Brain microvascular endothelial cell (primary cell): ENCODE measurements around the gene NPY.

Source experiments
- DNase-seq: peaks from one replicate; pipeline ENCODE4 v3.0.0-alpha.2; 2020
- H3K27ac ChIP-seq: fragments of 250-450 bp; sonication (Bioruptor Pico); 2 replicates; pipeline ENCODE4 v1.5.1; 2020; ENCODE audit warnings: mild to moderate bottlenecking, moderate library complexity
- H3K27me3 ChIP-seq: fragments of 250-450 bp; sonication (Bioruptor Pico); replicated peaks from 2 replicates; pipeline ENCODE4 v1.5.1; 2020; ENCODE audit warnings: mild to moderate bottlenecking
- H3K36me3 ChIP-seq: fragments of 250-450 bp; sonication (Bioruptor Pico); replicated peaks from 2 replicates; pipeline ENCODE4 v1.5.1; 2020; ENCODE audit warnings: mild to moderate bottlenecking
- H3K4me3 ChIP-seq: 2 replicates; pipeline ENCODE4 v1.5.1; 2011; ENCODE audit warnings: low read depth, mild to moderate bottlenecking, control low read depth, low read length, moderate library complexity
- in situ Hi-C: cut with HindIII; loops from 2 replicates; pipeline ENCODE4 v1.10.0; 2017; ENCODE audit warnings: low sequenced_read_pairs, low pct_ligation_motif_present
- TF ChIP-seq, protein P1 (sequence below): IDR thresholded peaks from 2 replicates; pipeline ENCODE4 v1.5.1; 2011; ENCODE audit warnings: low read depth, mild to moderate bottlenecking, moderate library complexity, low read length, control low read depth, inconsistent platforms; ENCODE audit errors: missing control alignments

NPY gene

DNA sequence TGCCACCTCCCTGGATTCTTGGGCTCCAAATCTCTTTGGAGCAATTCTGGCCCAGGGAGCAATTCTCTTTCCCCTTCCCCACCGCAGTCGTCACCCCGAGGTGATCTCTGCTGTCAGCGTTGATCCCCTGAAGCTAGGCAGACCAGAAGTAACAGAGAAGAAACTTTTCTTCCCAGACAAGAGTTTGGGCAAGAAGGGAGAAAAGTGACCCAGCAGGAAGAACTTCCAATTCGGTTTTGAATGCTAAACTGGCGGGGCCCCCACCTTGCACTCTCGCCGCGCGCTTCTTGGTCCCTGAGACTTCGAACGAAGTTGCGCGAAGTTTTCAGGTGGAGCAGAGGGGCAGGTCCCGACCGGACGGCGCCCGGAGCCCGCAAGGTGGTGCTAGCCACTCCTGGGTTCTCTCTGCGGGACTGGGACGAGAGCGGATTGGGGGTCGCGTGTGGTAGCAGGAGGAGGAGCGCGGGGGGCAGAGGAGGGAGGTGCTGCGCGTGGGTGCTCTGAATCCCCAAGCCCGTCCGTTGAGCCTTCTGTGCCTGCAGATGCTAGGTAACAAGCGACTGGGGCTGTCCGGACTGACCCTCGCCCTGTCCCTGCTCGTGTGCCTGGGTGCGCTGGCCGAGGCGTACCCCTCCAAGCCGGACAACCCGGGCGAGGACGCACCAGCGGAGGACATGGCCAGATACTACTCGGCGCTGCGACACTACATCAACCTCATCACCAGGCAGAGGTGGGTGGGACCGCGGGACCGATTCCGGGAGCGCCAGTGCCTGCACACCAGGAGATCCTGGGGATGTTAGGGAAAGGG is 913 bp downstream of the NPY start:
- TF ChIP-seq, protein P1, sequence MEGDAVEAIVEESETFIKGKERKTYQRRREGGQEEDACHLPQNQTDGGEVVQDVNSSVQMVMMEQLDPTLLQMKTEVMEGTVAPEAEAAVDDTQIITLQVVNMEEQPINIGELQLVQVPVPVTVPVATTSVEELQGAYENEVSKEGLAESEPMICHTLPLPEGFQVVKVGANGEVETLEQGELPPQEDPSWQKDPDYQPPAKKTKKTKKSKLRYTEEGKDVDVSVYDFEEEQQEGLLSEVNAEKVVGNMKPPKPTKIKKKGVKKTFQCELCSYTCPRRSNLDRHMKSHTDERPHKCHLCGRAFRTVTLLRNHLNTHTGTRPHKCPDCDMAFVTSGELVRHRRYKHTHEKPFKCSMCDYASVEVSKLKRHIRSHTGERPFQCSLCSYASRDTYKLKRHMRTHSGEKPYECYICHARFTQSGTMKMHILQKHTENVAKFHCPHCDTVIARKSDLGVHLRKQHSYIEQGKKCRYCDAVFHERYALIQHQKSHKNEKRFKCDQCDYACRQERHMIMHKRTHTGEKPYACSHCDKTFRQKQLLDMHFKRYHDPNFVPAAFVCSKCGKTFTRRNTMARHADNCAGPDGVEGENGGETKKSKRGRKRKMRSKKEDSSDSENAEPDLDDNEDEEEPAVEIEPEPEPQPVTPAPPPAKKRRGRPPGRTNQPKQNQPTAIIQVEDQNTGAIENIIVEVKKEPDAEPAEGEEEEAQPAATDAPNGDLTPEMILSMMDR, result no peak
- Histone ChIP-seq H3K36me3 (no peaks in the 10 kb centered on the region), H3K4me3 (no peak overlapping the region), H3K27me3 (peaks cover 32% of the 10 kb centered on the region), H3K27ac (no peak overlapping the region)
- no peak for DNase-seq
- in situ Hi-C loops, result no loop called here

DNA sequence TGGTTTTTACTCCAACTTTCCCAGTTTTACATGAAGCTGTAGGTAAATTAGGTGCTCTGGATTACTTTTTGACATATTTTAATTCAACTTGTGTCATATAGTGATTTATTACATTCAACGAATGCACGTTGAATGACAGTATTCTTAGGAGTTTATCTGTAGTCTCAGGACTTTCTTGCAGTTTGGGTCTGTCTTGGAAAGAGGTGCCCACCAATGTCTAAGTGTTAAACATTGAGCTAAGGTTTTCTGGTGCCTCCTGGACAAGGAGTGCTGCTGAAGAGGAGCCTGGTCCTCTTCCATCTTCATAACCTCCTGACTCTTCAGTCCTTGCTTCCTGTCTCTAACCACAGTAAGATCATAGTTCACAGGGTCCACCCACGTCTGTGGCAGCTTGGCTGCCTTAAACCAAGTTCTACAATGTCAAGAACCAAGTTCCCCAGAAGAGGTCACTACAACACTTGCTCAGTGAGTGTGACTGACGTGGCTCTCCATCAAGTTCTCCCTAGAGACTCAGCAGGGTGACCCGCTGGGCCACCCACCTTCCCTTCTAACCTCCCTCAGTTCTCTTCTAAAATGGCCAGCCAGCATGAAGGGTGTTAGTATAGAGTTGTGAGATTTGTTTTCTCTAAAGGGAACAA is 6.1 kb downstream of the NPY start:
- TF ChIP-seq, protein P1, result peak; percentile 60
- Histone ChIP-seq H3K4me3 (no peak overlapping the region), H3K27me3 (peaks cover 9% of the 10 kb centered on the region), H3K36me3 (no peaks in the 10 kb centered on the region), H3K27ac (no peak overlapping the region)
- peak; percentile 12 for DNase-seq
- in situ Hi-C loops, result no loop called here

DNA sequence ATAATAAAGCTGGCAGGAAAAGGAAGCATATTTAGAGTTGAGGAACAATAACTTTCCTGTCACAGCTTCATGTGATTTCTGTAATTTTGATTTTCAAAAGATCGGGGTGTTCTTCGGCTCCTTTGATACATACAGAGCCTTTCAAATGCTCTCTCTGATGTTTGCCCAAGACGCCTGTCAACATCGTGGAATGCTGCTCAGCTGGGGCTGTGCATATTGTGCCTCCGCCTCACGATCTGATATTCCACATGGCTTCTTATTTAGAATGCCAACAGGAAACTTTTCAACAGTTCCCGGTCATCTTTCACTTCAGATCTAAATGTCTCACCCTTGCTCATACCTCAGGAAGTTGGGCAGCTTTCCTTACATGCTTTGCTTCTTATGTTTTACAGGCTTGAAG is 7.3 kb downstream of the NPY start:
- no peak overlapping the region for H3K4me3 ChIP-seq
- TF ChIP-seq, protein P1, result no peak
- H3K27ac ChIP-seq, result no peak overlapping the region
- DNase-seq, result no peak
- no peaks in the 10 kb centered on the region for H3K36me3 ChIP-seq
- peaks cover 3% of the 10 kb centered on the region for H3K27me3 ChIP-seq
- in situ Hi-C loops, result no loop called here

DNA sequence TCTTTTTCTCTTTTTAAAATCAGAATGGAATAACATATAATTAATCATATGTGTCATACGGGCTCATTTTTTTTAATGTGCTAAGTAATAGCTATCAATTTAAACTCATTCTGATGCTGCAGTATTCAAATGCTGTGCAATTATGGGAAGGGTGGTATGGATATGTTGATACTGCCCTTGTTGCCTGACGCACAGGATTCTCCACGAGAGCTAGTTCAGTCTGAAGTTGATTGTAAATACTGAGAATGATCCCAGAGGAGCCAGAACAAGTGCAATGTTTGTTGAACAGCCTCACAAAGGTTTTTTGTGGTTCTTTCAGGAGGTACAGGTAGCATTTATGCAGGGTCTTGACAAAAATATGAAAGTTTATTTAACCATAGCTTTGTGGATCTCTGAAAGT is 13.4 kb downstream of the NPY start:
- no peaks in the 10 kb centered on the region for H3K36me3 ChIP-seq
- no peak overlapping the region for H3K27ac ChIP-seq
- no peak for DNase-seq
- TF ChIP-seq, protein P1, result no peak
- in situ Hi-C loops, result no loop called here
- H3K4me3 ChIP-seq, result no peak overlapping the region
- no peaks in the 10 kb centered on the region for H3K27me3 ChIP-seq

- H3K36me3 ChIP-seq, result no peaks in the 10 kb centered on the region
- no peak for DNase-seq
- H3K27ac ChIP-seq, result no peak overlapping the region
- in situ Hi-C loops, result no loop called here
- no peak overlapping the region for H3K4me3 ChIP-seq
- TF ChIP-seq, protein P1, result no peak
- H3K27me3 ChIP-seq, result no peaks in the 10 kb centered on the region
These were observed 14.7 kb downstream of the NPY start for GRCh38 chr7:24298696-24299095.
